ENCODE results near the gene PPP2R5C.
"Not testable (repeated sequence)": the region's sequence is repeated elsewhere in the genome, so short reads cannot be mapped to it uniquely, and the experiment has no call there.

Gene PPP2R5C

GRCh38 chr14:101783260-101784016, 21.9 kb downstream of the PPP2R5C start:
- no peak for DNase-seq

DNA sequence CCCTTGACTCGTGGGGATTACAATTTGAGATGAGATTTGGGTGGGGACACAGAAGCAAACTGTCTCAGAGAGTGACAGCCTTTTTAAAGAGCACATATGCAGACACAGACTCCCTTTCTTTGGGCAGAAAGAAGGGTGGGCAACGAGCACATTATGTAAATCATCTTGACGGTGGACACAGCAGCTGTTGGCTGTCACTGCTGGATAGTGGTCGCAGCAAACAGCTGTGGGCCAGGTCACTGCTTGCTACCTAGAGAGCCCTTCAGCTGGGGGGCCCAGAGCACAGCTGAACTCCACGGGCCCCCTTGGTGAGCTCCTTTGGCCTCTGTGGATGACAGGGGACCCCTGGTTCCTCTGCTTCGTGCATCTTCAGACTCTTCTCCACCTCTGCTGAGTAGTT, 23.1 kb downstream of the PPP2R5C start:
- no peak for DNase-seq

- DNase-seq: no peak
Measured at GRCh38 chr14:101788016-101788635, 26.6 kb downstream of the PPP2R5C start.

DNA sequence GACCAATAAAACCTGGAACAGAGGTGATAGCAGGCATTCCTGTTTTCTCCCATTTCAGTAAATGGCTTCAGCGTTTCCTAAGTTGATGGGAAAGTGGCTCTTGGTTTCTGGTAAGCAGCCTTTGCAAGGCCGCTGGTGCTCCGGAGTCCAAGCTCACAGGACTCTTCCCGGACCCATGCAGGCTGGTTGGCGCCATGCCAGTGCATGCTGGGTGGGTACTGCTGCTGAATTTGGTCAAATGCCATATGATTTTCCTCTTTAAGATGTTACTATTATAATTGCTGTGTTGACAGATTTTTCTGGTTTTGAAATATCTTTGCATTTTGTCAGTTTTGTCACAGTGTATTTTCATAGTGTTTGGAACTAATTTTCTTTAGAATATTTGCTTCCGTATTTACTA, 27.7 kb downstream of the PPP2R5C start:
- no peak for DNase-seq

DNA sequence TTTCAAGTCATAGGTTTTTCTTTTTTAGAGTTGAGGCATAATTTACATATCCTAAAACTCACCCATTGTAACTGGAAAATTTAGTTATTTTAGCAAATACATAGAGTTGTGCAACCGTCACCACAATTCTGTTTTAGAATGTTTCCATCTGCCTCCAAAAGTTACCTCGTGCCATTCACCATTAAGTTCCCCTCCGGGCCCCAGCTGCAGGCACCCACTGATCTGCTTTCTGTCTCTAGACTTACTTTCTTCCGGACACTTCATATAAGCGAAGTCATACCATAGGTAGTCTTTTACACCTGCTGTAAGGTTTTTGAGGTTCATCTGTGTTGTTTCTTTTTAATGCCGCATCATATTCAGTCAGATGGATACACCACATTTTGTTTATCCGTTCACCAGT, 28.7 kb downstream of the PPP2R5C start:
- DNase-seq: no peak

DNA sequence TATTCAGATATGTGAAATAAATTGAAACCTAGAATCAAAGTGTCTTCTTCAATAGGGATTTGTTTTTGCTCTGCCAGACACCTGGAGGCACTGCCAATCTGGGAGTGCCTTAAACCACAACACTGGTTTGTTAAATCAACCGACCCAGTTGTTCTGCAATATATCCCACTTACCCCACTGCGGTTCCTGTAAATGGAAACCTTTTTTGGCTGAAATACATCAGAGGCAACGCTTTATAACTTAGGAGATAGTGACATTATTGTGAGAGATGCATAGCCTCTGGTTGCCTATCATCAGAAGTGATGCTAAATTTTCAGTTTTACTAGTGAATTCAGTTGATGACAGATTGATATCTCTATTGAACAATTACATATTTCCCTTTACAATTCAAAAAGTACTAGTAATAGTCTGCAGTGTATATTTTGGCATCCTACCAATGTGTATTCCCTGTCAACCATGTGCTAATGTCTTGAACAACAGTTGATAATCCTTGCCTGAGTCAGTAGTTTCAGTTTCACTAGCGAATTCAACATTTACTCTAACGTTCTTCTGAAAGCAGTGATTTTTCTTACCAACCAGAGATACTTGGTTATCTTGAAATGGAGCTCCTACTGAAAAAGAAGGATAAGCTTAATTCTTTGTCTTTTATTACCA, 30.5 kb downstream of the PPP2R5C start:
- no peak for DNase-seq

DNA sequence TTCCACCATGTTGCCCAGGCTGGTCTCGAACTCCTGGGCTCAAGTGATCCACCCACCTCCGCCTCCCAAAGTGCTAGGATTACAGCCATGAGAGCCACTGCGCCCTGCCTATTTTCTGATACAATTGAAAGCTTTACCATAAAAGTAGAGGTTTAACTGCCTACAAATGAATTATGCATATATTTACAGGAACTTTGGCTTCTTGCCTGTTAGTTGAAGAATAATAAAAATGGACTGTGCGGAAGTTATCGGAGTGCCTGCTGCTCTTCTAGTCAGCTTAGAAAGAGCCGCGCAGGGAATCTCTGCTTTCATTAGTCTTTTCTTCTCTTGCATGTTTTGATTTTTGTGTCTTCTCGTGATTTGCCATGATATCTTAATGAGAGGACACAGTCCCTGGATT, 34.5 kb downstream of the PPP2R5C start:
- DNase-seq: no peak

DNA sequence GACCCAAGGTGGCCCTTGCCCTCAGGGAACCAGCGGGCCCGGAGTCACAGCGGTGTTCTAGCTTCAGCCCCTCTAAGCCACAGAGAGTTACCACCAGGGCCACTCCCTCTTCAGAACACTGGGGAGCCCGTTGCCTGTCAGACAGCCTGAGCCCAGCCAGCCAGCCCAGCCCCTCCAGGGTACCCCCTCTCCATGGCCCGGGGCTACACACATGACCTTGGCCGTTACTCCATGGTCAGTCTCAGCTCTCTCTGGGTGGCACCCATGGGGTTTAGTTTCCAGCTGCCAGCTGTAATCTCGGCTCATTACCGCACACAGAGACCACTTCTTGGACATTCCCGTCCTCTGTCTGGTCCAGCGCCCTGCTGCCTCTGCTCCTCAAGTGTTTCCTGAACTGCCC, 35.0 kb downstream of the PPP2R5C start:
- no peak for DNase-seq

- no peak for DNase-seq
Measured at GRCh38 chr14:101797856-101798255, 36.3 kb downstream of the PPP2R5C start.

GRCh38 chr14:101804373-101804772, 42.9 kb downstream of the PPP2R5C start:
- not testable (repeated sequence) for DNase-seq

DNA sequence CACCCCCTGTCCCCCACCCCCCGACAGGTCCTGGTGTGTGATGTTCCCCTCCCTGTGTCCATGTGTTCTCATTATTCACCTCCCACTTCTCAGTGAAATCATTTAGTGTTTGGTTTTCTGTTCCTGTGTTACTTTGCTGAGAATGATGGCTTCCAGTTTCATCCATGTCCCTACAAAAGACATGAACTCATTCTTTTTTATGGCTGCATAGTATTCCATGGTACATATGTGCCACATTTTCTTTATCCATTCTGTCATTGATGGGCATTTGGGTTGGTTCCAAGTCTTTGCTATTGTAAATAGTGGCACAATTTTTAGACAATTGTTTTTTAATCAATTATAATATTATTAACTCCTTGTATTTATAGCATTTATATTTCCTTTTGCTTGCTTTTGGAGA, 44.7 kb downstream of the PPP2R5C start:
- DNase-seq: not testable (repeated sequence)

DNA sequence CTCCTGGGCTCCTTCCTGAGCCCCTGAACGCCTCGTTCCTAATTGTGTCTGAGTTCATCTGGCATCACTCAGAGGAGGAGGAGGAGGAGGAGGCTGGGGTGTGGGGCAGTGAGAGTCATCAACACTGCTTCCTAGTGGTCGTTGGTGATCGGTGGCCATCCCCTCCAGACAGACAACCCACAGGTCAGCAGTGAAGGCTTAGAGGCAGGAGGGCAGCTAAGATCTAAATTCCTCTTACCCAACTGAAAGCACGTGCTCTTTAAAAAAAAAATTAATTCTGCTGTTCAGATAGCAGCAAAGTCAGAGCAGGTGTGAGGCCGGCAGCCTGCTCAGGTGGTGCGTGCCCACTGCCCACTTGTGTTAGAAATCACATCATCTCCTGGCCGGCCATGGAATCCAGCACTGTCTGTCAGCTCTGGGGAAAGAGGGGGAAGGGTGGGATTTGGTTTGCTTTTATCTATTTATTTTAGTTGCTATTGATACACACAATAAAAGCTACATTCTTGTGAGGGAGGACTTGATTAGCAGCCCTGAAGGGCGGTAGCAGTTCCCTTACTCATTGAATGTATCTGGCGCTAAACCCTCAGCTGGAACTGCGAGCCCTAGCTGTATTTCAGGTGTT, 46.6 kb downstream of the PPP2R5C start:
- peak; percentile 89 for DNase-seq

GRCh38 chr14:101808894-101809670, 47.6 kb downstream of the PPP2R5C start:
- DNase-seq: no peak

- DNase-seq: peak; percentile 95
Measured at GRCh38 chr14:101809671-101810514, 48.4 kb downstream of the PPP2R5C start.

GRCh38 chr14:101810897-101811621, 49.5 kb downstream of the PPP2R5C start:
- DNase-seq: no peak

GRCh38 chr14:101812071-101812470, 50.6 kb downstream of the PPP2R5C start:
- DNase-seq: no peak

DNA sequence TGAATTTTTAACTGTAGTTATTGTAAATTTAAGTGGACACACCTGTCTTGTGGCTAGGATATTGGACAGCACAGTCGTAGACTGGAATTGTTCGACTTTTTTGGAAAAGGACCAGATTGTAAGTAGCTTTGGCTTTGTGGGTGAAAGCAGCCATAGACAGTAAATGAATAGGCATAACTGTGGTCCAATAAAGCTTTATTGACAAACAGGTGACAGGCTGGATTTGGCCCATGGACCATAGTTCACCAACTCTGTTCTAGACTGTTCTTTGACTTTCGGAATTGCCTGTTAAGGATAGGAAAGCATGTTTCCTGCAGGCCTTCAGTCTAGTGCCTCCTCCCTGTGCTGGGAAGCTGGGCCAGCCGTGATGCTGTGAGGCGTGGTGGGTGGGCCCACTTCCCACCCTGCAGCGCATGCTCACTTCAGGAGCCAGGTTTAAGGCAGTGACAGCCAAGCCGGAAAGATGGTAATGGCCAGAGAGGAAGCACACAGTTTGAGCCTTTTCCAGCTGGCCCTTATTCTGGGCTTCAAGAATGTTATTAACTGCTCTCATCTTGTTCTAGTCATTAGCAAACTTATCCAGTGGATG, 51.8 kb downstream of the PPP2R5C start:
- DNase-seq: no peak

DNA sequence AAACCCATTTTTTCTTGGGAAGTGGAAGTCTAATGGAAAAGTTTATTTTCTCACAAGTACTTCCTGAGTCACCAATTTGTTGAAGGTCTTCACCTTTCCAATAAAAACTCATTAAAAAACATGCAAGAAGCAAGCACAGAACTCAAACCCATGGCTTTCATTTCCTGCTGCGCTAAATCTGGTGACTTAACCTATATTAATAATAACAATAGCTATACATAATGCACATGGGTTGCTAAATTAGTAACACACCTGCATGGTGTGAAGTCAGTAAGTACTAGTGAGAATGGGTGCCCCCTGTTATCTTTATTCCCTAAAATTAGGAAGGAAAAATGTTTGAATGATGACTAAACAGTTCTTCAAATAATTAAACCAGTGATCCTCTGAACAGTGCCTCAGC, 52.3 kb downstream of the PPP2R5C start:
- no peak for DNase-seq

DNA sequence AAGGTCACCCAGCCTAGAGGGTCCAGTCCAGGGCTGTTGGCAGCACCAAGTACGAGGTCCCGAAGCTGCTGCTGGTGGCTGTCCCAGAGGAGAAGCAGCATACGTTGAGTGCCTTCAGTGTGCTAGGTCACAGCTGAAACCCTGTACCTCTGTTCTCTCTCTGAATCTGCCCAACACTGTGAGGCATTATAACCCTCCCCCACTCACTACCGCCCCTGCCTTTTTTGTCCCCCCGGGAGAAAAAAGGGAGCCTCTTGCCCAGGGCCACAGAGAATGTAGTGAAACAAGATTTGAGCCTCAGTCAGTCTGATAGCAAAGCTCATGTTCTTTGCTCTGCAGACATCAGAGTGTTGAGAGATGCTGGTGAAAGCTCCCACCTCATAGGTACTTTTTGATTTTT, 53.4 kb downstream of the PPP2R5C start:
- DNase-seq: no peak

- DNase-seq: no peak
Measured at GRCh38 chr14:101815994-101816393, 54.5 kb downstream of the PPP2R5C start.

GRCh38 chr14:101817501-101818001, 56.0 kb downstream of the PPP2R5C start:
- no peak for DNase-seq
